HT1080 (cell line): ENCODE data around the gene SRPK2. TPM values are rescaled to one million over a fixed set of nuclear protein-coding genes. Genes with fewer than 3 reads are reported as not detected.

Experiments used
- DNase-seq: peaks from one replicate; pipeline ENCODE4 v3.0.0-alpha.2; 2015; ENCODE audit warnings: low read depth
- small RNA-seq: library from RNA; depleted of rRNA; stranded (forward); fragments of <200 nt; gene quantifications from one replicate; pipeline ENCODE3, GENCODE V24; 2014
- total RNA-seq: library from RNA; depleted of rRNA; stranded (reverse); fragments of >200 nt; shearing (Covaris generic); gene quantifications from 2 replicates; pipeline ENCODE4 v1.2.3, GENCODE V29; 2014; rRNA removed

SRPK2 gene
- total RNA-seq, 1 experiment from 2014 or later = 32.0 TPM

DNA sequence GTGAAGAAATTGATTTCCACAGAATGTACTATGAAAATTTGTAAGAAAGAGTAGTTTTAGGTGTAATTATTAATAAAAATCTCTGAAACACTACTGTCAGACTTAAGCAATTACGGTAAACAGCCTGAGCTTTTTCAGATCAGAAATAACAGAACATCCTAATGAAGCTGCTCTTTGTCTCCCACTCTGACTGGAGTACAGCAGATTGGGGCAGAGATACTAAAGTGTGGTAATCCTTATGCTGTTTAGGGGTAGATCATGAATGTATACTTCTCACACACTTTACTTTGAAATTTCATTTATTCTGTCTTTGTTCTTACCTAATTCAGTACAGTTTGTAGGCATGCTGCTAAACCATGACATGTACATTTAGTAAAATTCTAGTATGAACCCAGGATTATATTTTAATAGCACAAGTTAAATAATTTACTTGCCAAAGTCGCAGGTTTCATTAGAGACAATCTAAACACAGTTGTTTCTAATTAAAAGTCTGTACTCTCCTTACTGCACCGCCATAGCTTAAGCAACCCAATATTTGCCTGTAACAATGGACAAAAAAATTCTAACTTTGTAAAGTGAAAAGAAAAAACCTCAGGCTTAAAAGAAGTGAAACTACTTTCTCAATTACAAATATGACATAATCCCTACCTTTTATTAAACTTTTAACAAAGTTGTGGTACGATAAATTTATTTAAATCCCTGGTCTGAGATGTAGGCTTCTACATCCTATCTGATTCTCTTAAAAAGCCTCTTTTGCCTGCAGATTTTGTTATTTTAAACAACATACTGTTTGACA is 286.0 kb downstream of the SRPK2 start:
- DNase-seq = no peak

DNA sequence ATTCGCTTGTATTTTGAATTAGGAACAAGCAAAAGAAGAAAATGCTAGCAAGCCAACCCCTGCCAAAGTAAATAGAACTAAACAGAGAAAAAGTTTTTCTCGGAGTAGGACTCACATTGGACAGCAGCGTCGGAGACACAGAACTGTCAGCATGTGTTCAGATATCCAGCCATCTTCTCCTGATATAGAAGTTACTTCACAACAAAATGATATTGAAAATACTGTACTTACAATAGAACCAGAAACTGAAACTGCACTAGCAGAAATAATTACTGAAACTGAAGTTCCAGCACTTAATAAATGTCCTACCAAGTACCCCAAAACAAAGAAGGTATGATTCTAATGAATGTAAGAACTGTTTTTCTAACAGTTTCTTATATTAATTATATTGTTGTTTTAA is 286.9 kb downstream of the SRPK2 start:
- no peak for DNase-seq

DNA sequence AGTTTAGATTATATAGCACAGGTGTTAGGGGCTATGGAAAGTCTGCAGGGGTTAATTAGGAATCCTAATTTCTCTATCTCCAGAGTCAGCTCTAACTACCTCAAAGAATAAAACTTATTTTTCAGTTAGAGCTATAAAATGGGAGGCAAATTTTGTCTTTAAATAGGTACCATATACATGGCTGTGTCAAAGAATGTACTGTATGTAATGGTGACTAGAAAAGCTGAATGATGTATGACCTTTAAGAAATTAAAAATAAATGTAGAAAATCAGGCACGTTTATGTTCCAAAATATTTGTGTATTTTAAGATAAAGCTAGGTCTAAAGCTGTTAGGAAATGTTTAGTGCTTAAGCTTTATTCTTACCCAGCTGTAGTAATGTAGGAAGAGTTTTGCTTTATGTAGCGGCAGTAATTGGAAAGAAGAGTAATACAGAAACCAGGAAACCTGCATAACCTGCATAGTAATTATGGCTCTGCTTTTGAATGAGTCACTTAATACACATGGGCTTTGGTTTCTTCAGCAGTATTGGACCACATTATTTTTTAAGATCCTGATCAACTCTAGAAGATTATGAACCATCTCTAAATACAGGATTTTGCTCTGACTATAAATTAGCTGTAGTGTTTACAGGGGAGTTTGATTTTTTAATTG is 289.7 kb downstream of the SRPK2 start:
- DNase-seq = peak; percentile 10

DNA sequence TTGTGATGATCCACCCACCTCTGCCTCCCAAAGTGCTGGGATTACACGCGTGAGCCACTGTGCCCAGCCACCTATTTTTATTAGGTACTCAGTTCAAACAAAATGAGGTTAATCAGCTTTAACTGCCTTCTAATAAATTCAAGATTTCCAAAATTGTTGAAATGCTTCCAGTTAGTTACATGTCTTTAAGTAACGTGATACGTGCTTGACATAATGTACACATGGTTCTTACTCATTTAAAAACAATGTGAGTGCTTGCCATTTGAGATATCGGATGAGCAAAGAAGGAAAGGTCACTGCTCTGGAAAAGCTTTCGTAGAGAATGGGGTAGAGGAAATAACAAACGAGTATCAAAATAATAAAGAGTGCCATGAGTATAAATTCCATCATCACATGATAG is 291.1 kb downstream of the SRPK2 start:
- peak; percentile 82 for DNase-seq

DNA sequence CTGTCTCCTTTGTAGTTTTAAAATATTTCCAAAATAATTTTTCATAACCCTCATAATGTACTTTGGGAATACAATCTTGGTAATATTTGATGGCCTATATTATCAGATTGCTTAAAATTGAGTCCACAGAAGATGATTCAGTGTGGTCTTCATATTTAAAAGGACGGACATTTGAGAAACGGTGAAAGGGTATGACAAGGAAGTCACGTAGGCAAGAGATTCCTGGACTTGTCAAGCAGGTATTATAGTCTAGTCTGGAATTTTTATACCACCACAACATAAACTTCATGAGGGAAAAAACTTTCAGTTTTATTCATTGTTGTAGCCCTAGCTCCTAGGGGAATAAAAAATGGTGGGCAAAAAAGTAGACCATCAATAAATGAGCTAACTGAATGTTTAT is 292.4 kb downstream of the SRPK2 start:
- no peak for DNase-seq

DNA sequence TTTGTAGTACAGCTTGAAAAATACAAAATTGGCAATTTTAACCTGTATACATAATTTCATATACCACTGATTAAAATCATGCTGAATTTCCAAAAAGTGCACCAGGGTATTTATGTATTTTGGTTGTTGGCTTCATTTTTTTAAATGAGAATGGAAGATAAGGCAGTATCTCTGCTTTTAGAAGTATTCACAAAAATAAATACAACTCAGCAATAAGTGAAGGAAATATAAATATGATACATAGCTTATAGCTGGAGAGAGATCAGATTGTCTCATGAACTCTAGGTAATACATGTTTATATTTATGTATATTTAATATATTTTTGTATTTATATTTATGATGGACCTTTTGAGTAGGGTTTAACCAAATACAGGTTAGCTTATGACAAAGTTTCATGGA is 293.8 kb downstream of the SRPK2 start:
- no peak for DNase-seq

DNA sequence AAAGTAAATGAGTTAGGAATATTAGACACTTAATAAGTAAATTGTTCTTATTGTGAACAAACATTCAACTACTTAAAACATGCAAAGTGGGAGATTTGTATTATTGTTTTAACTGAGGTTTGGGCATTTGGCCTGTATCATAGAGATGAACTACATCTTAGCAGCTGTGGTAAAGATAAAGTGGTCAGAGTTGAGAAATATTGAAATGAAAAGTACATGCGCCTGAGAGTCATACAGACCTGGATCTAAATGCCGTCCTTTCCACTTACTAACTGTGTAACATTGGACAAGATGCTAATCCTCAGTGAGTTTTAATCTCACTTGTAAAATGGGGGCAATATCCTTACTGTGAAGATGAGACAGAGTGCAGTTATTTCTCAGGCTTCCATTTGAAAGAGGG is 300.3 kb downstream of the SRPK2 start:
- DNase-seq = no peak

DNA sequence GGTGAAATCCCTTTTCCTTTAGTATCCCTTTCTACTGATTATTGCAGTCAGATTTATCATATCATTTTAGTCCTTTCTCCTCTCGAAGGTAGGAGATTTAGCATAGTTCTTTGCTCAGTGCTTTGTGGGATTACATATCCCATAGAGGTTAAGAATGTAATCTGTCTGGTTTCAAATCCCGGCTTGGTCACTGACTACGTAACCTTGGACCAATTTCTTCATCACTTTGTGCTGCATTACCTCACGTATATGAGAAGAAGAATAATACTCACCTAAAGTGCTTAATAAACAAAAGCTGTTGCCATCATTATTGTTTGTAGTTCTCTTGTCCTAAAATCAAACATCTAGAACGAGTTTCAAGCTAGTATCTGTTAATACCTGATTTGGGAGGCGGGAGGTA is 300.7 kb downstream of the SRPK2 start:
- DNase-seq = no peak

DNA sequence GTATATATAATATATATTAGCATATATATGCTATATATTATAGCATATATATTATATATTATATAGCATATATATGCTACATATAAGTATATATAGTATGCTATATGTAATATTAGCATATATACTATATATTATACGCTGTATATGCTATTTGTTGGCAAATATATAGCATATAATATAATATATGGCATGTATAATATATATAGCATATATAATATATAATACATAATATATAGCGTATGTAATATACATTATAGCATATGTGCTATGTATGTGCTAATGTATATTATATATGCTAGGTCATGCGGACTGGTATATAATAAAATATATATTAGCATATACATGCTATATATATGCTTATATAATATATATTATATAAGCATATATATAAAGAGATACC is 301.9 kb downstream of the SRPK2 start:
- DNase-seq = no peak

DNA sequence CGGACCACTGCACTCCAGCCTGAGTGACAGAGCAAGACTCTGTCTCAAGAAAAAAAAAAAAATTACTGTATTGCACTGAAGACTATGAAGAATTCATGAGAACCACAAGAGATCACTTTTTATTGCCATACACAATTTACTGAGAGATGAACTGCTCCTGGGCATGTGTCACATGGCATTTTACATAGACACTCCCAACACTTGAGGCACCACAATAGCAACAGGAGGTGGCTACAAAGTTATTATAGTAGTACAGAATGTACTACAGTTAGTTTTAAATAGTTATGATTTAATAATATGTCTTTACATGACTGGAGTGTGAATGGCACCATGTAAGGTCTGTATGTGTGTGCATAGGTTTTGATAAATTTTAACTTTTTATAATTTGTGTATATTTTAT is 304.1 kb downstream of the SRPK2 start:
- no peak for DNase-seq

DNA sequence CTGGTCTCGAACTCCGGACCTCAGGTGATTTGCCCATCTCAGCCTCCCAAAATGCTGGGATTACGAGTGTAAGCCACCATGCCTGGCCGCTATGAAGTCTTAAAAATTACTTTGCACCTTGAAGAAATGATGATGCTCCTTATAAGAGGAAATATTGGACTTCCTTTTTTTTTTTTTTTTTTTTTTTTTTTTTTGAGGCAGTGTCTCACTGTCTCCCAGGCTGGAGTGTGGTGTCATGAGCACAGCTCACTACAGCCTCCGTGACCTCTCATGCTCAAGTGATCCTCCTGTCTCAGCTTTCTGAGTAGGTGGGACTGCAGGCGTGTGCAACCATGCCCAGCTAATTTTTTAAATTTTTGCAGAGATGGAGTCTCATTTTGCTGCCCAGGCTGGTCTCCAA is 309.4 kb downstream of the SRPK2 start:
- no peak for DNase-seq

DNA sequence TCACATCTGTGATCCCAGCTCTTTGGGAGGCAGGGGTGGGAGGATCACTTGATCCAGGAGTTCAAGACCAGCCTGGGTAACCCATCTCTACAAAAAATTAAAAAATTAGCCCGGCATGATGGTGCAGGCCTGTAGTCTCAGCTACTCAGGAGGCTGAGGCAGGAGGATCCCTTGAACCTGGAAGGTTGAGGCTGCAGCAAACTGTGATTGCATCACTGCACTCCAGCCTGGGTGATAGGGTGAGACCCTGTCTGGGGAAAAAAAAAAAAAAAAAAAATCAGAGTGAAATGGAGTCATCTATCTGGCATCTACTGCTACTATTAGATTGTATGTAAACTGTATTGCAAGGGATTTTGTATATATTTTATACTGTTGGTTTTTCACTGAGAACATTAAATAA is 315.6 kb downstream of the SRPK2 start:
- no peak for DNase-seq

DNA sequence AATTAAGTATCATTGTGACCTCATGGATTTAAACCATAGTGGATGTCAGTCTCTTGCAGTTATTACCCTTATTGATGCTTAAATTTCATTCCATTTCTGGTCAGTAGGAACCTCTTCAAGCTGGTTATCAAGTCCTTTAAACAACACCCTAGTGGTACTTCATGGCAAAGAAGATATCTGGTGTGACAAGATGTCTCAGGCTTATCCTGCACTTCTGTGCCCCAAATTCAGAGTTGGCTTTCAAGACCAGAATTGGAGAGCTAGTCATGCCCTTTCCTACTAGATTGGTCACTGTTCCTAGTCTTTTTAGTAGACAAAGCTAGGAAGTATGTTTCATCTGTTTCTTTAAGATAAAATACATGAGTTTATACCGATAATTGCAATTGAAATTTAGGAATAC is 319.8 kb downstream of the SRPK2 start:
- DNase-seq = no peak

DNA sequence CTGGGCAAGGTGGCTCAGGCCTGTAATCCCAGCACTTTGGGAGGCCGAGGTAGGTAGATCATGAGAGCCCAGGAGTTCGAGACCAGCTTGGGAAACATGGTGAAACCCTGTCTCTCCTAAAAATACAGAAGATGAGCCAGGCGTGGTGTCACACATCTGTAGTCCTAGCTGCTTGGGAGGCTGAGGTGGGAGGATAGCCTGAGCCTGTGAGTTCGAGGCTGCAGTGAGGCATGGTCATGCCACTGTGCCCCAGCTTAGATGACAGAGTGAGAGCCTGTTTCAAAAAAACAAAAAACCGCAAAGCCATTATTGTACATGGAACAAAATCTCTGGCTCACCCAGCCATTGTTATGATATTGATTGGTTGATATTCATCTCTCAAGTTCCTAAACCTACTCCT is 321.0 kb downstream of the SRPK2 start:
- no peak for DNase-seq

Small RNA genes lying within 50 kb of the gene (small RNA-seq; reads per million reads assigned to genes)
- not detected for gene AC005070.2
- gene RNU6-1322P = not detected

Other genes with a start within 250 kb of the SRPK2 start
- 25.8 and 29.7 TPM in 2 replicates for gene PUS7, start 133.3 kb upstream of the SRPK2 start, total RNA-seq
- 14.1 and 15.9 TPM in 2 replicates for gene RINT1, start 143.3 kb upstream of the SRPK2 start, total RNA-seq
- not detected in 2 replicates for gene EFCAB10, start 192.6 kb upstream of the SRPK2 start, total RNA-seq